CD4-positive, alpha-beta T cell (primary cell): ENCODE data around the gene HIP1. TPM values are rescaled to one million over a fixed set of nuclear protein-coding genes. Genes with fewer than 3 reads are reported as not detected.
"Not testable (repeated sequence)": the region's sequence is repeated elsewhere in the genome, so short reads cannot be mapped to it uniquely, and the experiment has no call there.

ENCODE experiments used
- ATAC-seq: fragments of 200-7000 bp; cut with Tn5 transposase; one replicate; pipeline ENCODE4 v1.10.0; 2022; ENCODE audit warnings: mild to moderate bottlenecking; ENCODE audit not compliant: poor library complexity
- CTCF ChIA-PET: fragments of 350-600 bp; sonication (Branson Sonifier 250); formaldehyde crosslinking; loops from one replicate; lab custom pipeline; 2021; ENCODE audit warnings: antibody characterized with exemption, inconsistent platforms; lab: Charles Lee
- POLR2A ChIA-PET: fragments of 350-600 bp; sonication (Branson Sonifier 250); formaldehyde crosslinking; loops from one replicate; lab custom pipeline; 2021; ENCODE audit warnings: antibody characterized with exemption, inconsistent platforms; lab: Charles Lee
- DNase-seq, 14 experiments: peaks; one replicate each; pipeline ENCODE4 v3.0.0-alpha.2; 2013 to 2020; ENCODE audit warnings: mixed read lengths in 2 of 14
- H3K27ac ChIP-seq, 2 donors: one replicate each; pipeline versions ENCODE4 v1.5.1 to v1.7.0; 2013; ENCODE audit warnings: low read length in 2 of 2, low read depth in 1 of 2, mild to moderate bottlenecking in 1 of 2
- H3K27me3 ChIP-seq, 2 experiments: 1 replicate in 1 of 2; 2 replicates in 1 of 2; pipeline versions ENCODE4 v1.6.1 to v1.7.0; 2013; ENCODE audit warnings: low read length in 2 of 2, control low read depth in 1 of 2, mild to moderate bottlenecking in 1 of 2, moderate library complexity in 1 of 2; ENCODE audit not compliant: insufficient read depth in 2 of 2, control insufficient read depth in 1 of 2
- H3K36me3 ChIP-seq: one replicate; pipeline ENCODE4 v1.6.1; 2013; ENCODE audit warnings: low read length, control low read depth; ENCODE audit not compliant: insufficient read depth
- H3K4me1 ChIP-seq: one replicate; pipeline ENCODE4 v1.6.1; 2013; ENCODE audit warnings: low read length, control low read depth; ENCODE audit not compliant: insufficient read depth
- H3K4me3 ChIP-seq: one replicate; pipeline ENCODE4 v1.5.1; 2013; ENCODE audit warnings: mild to moderate bottlenecking, low read length, moderate library complexity
- H3K9me3 ChIP-seq, 2 experiments: 1 replicate in 1 of 2; 2 replicates in 1 of 2; pipeline versions ENCODE4 v1.6.1 to v1.7.0; 2013; ENCODE audit warnings: low read length in 2 of 2, mild to moderate bottlenecking in 2 of 2, control low read depth in 1 of 2, moderate library complexity in 1 of 2; ENCODE audit not compliant: control insufficient read depth in 1 of 2, insufficient read depth in 1 of 2
- H3K27ac Mint-ChIP-seq: one replicate; pipeline ENCODE4 v1.8.0; 2020; ENCODE audit warnings: mixed read lengths
- H3K27me3 Mint-ChIP-seq: one replicate; pipeline ENCODE4 v1.8.0; 2021; ENCODE audit warnings: mixed read lengths
- H3K36me3 Mint-ChIP-seq: one replicate; pipeline ENCODE4 v1.8.0; 2021; ENCODE audit warnings: low read depth, mixed read lengths
- H3K4me1 Mint-ChIP-seq: one replicate; pipeline ENCODE4 v1.8.0; 2021; ENCODE audit warnings: low read depth, mixed read lengths
- H3K4me3 Mint-ChIP-seq: one replicate; pipeline ENCODE4 v1.8.0; 2020; ENCODE audit warnings: mild to moderate bottlenecking, mixed read lengths
- H3K9me3 Mint-ChIP-seq: one replicate; pipeline ENCODE4 v1.8.0; 2020; ENCODE audit warnings: mixed read lengths
- CTCF ChIP-seq: fragments of 200-600 bp; IDR thresholded peaks from one replicate; pipeline ENCODE4 v1.8.0; 2022; ENCODE audit warnings: antibody characterized with exemption, mild to moderate bottlenecking
- intact Hi-C, 2 experiments: fragments of 100-400 bp; cut with DNase I in 1 of 2; cut with micrococcal nuclease in 1 of 2; formaldehyde crosslinking; loops; one replicate each; pipeline versions ENCODE4 v1.15.1 to v1.9.0; 2023 to 2025; cut with DNase I, micrococcal nuclease
- total RNA-seq, 174 experiments: library from RNA in 2 of 174; stranded (reverse) in 2 of 174; gene quantifications; one replicate each; pipeline ENCODE4 v1.2.3 and lab custom pipeline; 2021 to 2026

HIP1 gene
- total RNA-seq, 2 experiments from 2014 or later, result 1.5 to 1.7 TPM

- no peaks in the 10 kb centered on the region for H3K36me3 ChIP-seq
- Mint-ChIP-seq H3K27me3 (no peaks in the 10 kb centered on the region), H3K4me1 (peaks cover 3% of the 10 kb centered on the region), H3K9me3 (no peaks in the 10 kb centered on the region), H3K36me3 (no peaks in the 10 kb centered on the region), H3K27ac (no peak overlapping the region), H3K4me3 (no peak overlapping the region)
- intact Hi-C loops, result no loop called here
- H3K27me3 ChIP-seq, result no peaks in the 10 kb centered on the region
- CTCF ChIA-PET, result no interaction called here
- POLR2A ChIA-PET, result no interaction called here
- no peak overlapping the region for H3K4me3 ChIP-seq
- no peaks in the 10 kb centered on the region for H3K9me3 ChIP-seq
- ATAC-seq (no peak), DNase-seq (no peak)
- no peak overlapping the region for H3K27ac ChIP-seq
- TF ChIP-seq CTCF, result no peak
- peaks cover 4% of the 10 kb centered on the region for H3K4me1 ChIP-seq
These were observed 127.1 kb downstream of the HIP1 start for GRCh38 chr7:75611557-75612178.

- H3K27ac ChIP-seq, H3K9me3 ChIP-seq, H3K27ac Mint-ChIP-seq, H3K27me3 ChIP-seq, CTCF ChIA-PET, H3K4me1 ChIP-seq, ATAC-seq, DNase-seq, intact Hi-C loops, H3K36me3 ChIP-seq, POLR2A ChIA-PET, H3K36me3 Mint-ChIP-seq, H3K4me3 ChIP-seq, H3K9me3 Mint-ChIP-seq, H3K4me1 Mint-ChIP-seq, H3K27me3 Mint-ChIP-seq, H3K4me3 Mint-ChIP-seq: not testable (repeated sequence)
These were observed 129.3 kb downstream of the HIP1 start for GRCh38 chr7:75609416-75609815.

GRCh38 chr7:75608451-75609122 lies 130.2 kb downstream of the HIP1 start:
- ATAC-seq, result no peak
- Histone ChIP-seq H3K36me3 (no peaks in the 10 kb centered on the region), H3K9me3 (no peaks in the 10 kb centered on the region), H3K4me3 (no peak overlapping the region), H3K4me1 (no peaks in the 10 kb centered on the region), H3K27ac (no peak overlapping the region), H3K27me3 (no peaks in the 10 kb centered on the region)
- H3K36me3 Mint-ChIP-seq, result no peaks in the 10 kb centered on the region
- no peak overlapping the region for H3K27ac Mint-ChIP-seq
- no peak for DNase-seq
- no peak overlapping the region for H3K4me3 Mint-ChIP-seq
- no peak for TF ChIP-seq CTCF
- no peaks in the 10 kb centered on the region for H3K4me1 Mint-ChIP-seq
- intact Hi-C loops, result no loop called here
- CTCF ChIA-PET, result no interaction called here
- no peaks in the 10 kb centered on the region for H3K9me3 Mint-ChIP-seq
- POLR2A ChIA-PET, result no interaction called here
- H3K27me3 Mint-ChIP-seq, result no peaks in the 10 kb centered on the region

GRCh38 chr7:75604408-75604807 lies 134.3 kb downstream of the HIP1 start:
- POLR2A ChIA-PET, result no interaction called here
- H3K36me3 ChIP-seq, result no peaks in the 10 kb centered on the region
- no peak for TF ChIP-seq CTCF
- ATAC-seq (no peak), DNase-seq (no peak)
- no peaks in the 10 kb centered on the region for H3K9me3 Mint-ChIP-seq
- H3K4me1 Mint-ChIP-seq, result no peaks in the 10 kb centered on the region
- H3K4me3 Mint-ChIP-seq, result no peak overlapping the region
- H3K27me3 ChIP-seq, result no peaks in the 10 kb centered on the region
- H3K27me3 Mint-ChIP-seq, result no peaks in the 10 kb centered on the region
- H3K4me3 ChIP-seq, result no peak overlapping the region
- intact Hi-C loops, result no loop called here
- H3K36me3 Mint-ChIP-seq, result no peaks in the 10 kb centered on the region
- H3K27ac ChIP-seq, result no peak overlapping the region
- no peaks in the 10 kb centered on the region for H3K4me1 ChIP-seq
- H3K27ac Mint-ChIP-seq, result no peak overlapping the region
- H3K9me3 ChIP-seq, result no peaks in the 10 kb centered on the region
- CTCF ChIA-PET, result no interaction called here

- H3K4me3 Mint-ChIP-seq, intact Hi-C loops, POLR2A ChIA-PET, H3K27ac Mint-ChIP-seq, H3K4me1 ChIP-seq, H3K9me3 Mint-ChIP-seq, H3K27ac ChIP-seq, H3K27me3 Mint-ChIP-seq, H3K9me3 ChIP-seq, H3K36me3 Mint-ChIP-seq, DNase-seq, H3K4me1 Mint-ChIP-seq, ATAC-seq, H3K36me3 ChIP-seq, H3K4me3 ChIP-seq, H3K27me3 ChIP-seq, CTCF ChIA-PET: not testable (repeated sequence)
These were observed 135.9 kb downstream of the HIP1 start for GRCh38 chr7:75602831-75603230.
